Smooth muscle cell (in vitro differentiated cells): Measurements from ENCODE around the gene SPRED3. TPM values are rescaled to one million over a fixed set of nuclear protein-coding genes. Genes with fewer than 3 reads are reported as not detected.
"Not testable (repeated sequence)": the region's sequence is repeated elsewhere in the genome, so short reads cannot be mapped to it uniquely, and the experiment has no call there.

Experiments
- DNase-seq: peaks from one replicate; lab custom pipeline; 2025; ENCODE audit not compliant: unreplicated experiment; lab: John Stamatoyannopoulos, UW
- H2AFZ ChIP-seq: fragments of 200-600 bp; sonication (generic); 2 replicates; pipeline ENCODE4 v1.6.0; 2016; ENCODE audit warnings: antibody characterized with exemption, low read depth, mild to moderate bottlenecking
- H3F3A ChIP-seq: fragments of 200-600 bp; sonication (generic); 2 replicates; pipeline ENCODE4 v1.6.0; 2017; ENCODE audit warnings: antibody characterized with exemption, low read depth
- H3K27ac ChIP-seq: fragments of 200-600 bp; sonication (generic); 2 replicates; pipeline ENCODE4 v1.5.1; 2016; ENCODE audit warnings: low read depth, mild to moderate bottlenecking
- H3K27me3 ChIP-seq: fragments of 200-600 bp; sonication (generic); 2 replicates; pipeline ENCODE4 v1.6.1; 2016; ENCODE audit warnings: low read depth, mild to moderate bottlenecking
- H3K36me3 ChIP-seq: fragments of 200-600 bp; sonication (generic); 2 replicates; pipeline ENCODE4 v1.5.1; 2016; ENCODE audit warnings: low read depth
- H3K4me1 ChIP-seq: fragments of 200-600 bp; sonication (generic); 2 replicates; pipeline ENCODE4 v1.5.1; 2016; ENCODE audit warnings: low read depth
- H3K4me2 ChIP-seq: fragments of 200-600 bp; sonication (generic); 2 replicates; pipeline ENCODE4 v1.6.0; 2016; ENCODE audit warnings: mild to moderate bottlenecking
- H3K4me3 ChIP-seq: fragments of 200-600 bp; sonication (generic); 2 replicates; pipeline ENCODE4 v1.5.1; 2016; ENCODE audit warnings: mild to moderate bottlenecking
- H3K79me2 ChIP-seq: fragments of 200-600 bp; sonication (generic); 2 replicates; pipeline ENCODE4 v1.6.0; 2016; ENCODE audit warnings: low read depth, mild to moderate bottlenecking
- H3K9ac ChIP-seq: fragments of 200-600 bp; sonication (generic); 2 replicates; pipeline ENCODE4 v1.6.0; 2016; ENCODE audit warnings: low read depth
- H3K9me3 ChIP-seq: fragments of 200-600 bp; sonication (generic); replicated peaks from 2 replicates; pipeline ENCODE4 v1.5.1; 2016; ENCODE audit warnings: low read depth
- H4K20me1 ChIP-seq: fragments of 200-600 bp; sonication (generic); 2 replicates; pipeline ENCODE4 v1.6.0; 2016; ENCODE audit warnings: low read depth
- WGBS: methylation state at CpG from one replicate; pipeline ENCODE4 v1.1.7; 2016; ENCODE audit warnings: low lambda C conversion rate; 5-methylcytosine and 5-hydroxymethylcytosine counted together
- polyA plus RNA-seq: library from polyadenylated mRNA; unstranded; fragments of >200 nt; fragmentation: Nextera tagmentation; extraction: Ambion mirVana; gene quantifications from 2 replicates; pipeline ENCODE4 v1.2.1, GENCODE V29; 2016
- total RNA-seq: library from RNA; depleted of rRNA; stranded (reverse); fragments of >200 nt; gene quantifications from 2 replicates; pipeline ENCODE4 v1.2.3, GENCODE V29; 2014
- TF ChIP-seq, protein P1 (sequence below): fragments of 200-600 bp; sonication (generic); IDR thresholded peaks from 2 replicates; pipeline ENCODE4 v1.5.1; 2017; ENCODE audit warnings: borderline replicate concordance, mild to moderate bottlenecking, antibody characterized with exemption; ENCODE audit not compliant: insufficient read depth, poor library complexity, severe bottlenecking

SPRED3 gene
- total and polyA plus RNA-seq, 2 experiments from 2014 or later, result 1.8 to 3.0 TPM

- Histone ChIP-seq H3K27ac (no peak overlapping the region), H3K36me3 (no peaks in the 10 kb centered on the region), H3F3A (no peaks in the 10 kb centered on the region), H2AFZ (no peak overlapping the region), H3K4me2 (no peak overlapping the region), H3K27me3 (no peaks in the 10 kb centered on the region), H3K9ac (no peak overlapping the region), H3K4me1 (no peaks in the 10 kb centered on the region), H3K4me3 (no peak overlapping the region), H4K20me1 (no peaks in the 10 kb centered on the region), H3K79me2 (no peaks in the 10 kb centered on the region), H3K9me3 (no peaks in the 10 kb centered on the region)
- DNase-seq, result no peak
- TF ChIP-seq, protein P1, sequence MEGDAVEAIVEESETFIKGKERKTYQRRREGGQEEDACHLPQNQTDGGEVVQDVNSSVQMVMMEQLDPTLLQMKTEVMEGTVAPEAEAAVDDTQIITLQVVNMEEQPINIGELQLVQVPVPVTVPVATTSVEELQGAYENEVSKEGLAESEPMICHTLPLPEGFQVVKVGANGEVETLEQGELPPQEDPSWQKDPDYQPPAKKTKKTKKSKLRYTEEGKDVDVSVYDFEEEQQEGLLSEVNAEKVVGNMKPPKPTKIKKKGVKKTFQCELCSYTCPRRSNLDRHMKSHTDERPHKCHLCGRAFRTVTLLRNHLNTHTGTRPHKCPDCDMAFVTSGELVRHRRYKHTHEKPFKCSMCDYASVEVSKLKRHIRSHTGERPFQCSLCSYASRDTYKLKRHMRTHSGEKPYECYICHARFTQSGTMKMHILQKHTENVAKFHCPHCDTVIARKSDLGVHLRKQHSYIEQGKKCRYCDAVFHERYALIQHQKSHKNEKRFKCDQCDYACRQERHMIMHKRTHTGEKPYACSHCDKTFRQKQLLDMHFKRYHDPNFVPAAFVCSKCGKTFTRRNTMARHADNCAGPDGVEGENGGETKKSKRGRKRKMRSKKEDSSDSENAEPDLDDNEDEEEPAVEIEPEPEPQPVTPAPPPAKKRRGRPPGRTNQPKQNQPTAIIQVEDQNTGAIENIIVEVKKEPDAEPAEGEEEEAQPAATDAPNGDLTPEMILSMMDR, result no peak
- WGBS, result 88% methylated on average over 7 of the region's 7 CpGs
Observed at GRCh38 chr19:38425222-38425809, 36.8 kb downstream of the SPRED3 start.

DNA sequence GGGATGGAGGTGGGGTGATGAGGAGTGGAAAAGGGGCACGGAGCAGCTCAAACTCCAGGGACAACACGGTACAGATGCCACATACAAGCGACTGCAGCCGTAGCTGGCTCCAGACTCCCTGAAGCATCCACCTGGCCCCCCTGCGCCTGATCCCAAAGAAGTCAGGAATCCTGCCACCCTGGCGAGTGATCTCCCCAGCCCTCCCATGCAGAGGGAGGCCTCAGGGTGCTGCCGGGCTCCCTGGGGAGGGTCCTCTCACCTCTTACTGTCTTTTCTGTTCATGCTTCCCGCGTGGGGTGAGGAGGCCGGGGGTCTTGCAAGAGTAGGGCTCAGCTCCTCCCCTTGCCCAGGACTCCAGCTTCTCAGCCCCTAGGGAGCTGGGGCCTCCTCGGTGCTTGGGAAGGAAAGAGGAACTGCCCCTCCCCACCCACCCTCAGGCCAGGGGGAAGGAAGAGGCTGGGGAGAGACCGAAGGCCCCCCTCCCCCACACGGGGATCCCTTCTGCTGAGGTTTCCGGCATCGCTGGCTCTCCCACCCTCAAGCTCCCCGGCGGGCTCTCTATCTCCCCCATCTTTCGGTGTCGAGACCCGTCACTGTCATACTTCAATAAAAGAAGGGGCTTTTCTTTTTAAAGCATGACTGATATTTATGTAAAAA, 37.4 kb downstream of the SPRED3 start, which contains the start of gene RASGRP4:
Gene RASGRP4, minus strand, starts transcription at position 410 of the 657 bp plus-strand sequence. Its CDS starts 128 bp downstream, at position 282.
- no peak for DNase-seq
- Histone ChIP-seq H3K27ac (no peak within 1 kb of the TSS), H3K4me3 (no peak within 1 kb of the TSS), H3K9ac (no peak within 1 kb of the TSS), H4K20me1 (no peaks in the 10 kb centered on the region), H3K4me2 (no peak within 1 kb of the TSS), H3K36me3 (no peaks in the 10 kb centered on the region), H3K9me3 (no peaks in the 10 kb centered on the region), H3K27me3 (no peaks in the 10 kb centered on the region), H3K79me2 (no peaks in the 10 kb centered on the region), H2AFZ (no peak within 1 kb of the TSS), H3F3A (no peaks in the 10 kb centered on the region), H3K4me1 (no peaks in the 10 kb centered on the region)
- TF ChIP-seq, protein P1, result no peak
- 58% methylated on average over 16 of the region's 20 CpGs for WGBS

DNA sequence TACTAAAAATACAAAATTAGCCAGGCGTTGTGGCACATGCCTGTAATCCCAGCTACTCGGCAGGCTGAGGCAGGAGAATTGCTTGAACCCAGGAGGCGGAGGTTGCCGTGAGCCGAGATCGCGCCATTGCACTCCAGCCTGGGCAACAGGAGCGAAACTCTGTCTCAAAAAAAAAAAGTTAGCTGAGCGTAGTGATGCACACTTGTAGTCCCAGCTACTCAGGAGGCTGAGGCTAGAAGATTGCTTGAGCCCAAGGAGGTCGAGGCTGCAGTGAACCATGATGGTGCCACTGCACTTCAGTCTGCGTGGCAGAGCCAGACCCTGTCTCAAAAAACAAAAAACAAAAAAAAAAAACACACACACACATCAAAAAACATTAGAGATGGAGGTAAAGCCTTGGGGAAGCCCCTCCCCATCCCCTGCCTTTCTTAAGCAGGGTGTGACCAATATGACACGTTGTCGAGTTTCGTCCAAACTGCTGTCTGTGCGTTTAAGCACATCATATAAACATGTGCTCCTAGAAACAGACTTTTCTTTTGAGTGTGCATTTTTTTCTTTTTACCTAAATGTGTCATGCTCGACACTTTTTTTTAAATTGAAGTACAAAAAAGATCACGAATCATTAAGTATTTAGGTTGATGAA, 38.7 kb downstream of the SPRED3 start:
- not testable (repeated sequence) for H2AFZ ChIP-seq, H3K4me3 ChIP-seq, H4K20me1 ChIP-seq, H3K9me3 ChIP-seq, DNase-seq, H3K4me2 ChIP-seq, H3K27me3 ChIP-seq, H3K27ac ChIP-seq, H3K9ac ChIP-seq, H3K4me1 ChIP-seq, H3F3A ChIP-seq, H3K79me2 ChIP-seq, H3K36me3 ChIP-seq
- 87% methylated on average over 17 of the region's 17 CpGs for WGBS

- no peak overlapping the region for H3K4me2 ChIP-seq
- H4K20me1 ChIP-seq, result no peaks in the 10 kb centered on the region
- no peak overlapping the region for H2AFZ ChIP-seq
- H3K27ac ChIP-seq, result no peak overlapping the region
- H3K9me3 ChIP-seq, result no peaks in the 10 kb centered on the region
- no peaks in the 10 kb centered on the region for H3K36me3 ChIP-seq
- TF ChIP-seq, protein P1, result no peak
- peaks cover 10% of the 10 kb centered on the region for H3K27me3 ChIP-seq
- H3K79me2 ChIP-seq, result no peaks in the 10 kb centered on the region
- H3F3A ChIP-seq, result no peaks in the 10 kb centered on the region
- DNase-seq, result no peak
- WGBS, result 88% methylated on average over 14 of the region's 14 CpGs
- no peak overlapping the region for H3K9ac ChIP-seq
- H3K4me1 ChIP-seq, result no peaks in the 10 kb centered on the region
- H3K4me3 ChIP-seq, result no peak overlapping the region
Observed at GRCh38 chr19:38429055-38429810, 40.7 kb downstream of the SPRED3 start.
